B cell (primary cell): ENCODE data around the gene RCBTB1. TPM values are rescaled to one million over a fixed set of nuclear protein-coding genes. Genes with fewer than 3 reads are reported as not detected.

Experiments used
- ATAC-seq: fragments of 200-7000 bp; cut with Tn5 transposase; one replicate; pipeline ENCODE4 v1.10.0; 2021; ENCODE audit warnings: low read depth, mild to moderate bottlenecking, moderate number of reproducible peaks, moderate library complexity
- CTCF ChIA-PET: fragments of 350-600 bp; sonication (Branson Sonifier 250); formaldehyde crosslinking; loops from one replicate; lab custom pipeline; 2021; ENCODE audit warnings: antibody characterized with exemption, inconsistent platforms; lab: Charles Lee
- POLR2A ChIA-PET: fragments of 350-600 bp; sonication (Branson Sonifier 250); formaldehyde crosslinking; loops from one replicate; lab custom pipeline; 2021; ENCODE audit warnings: antibody characterized with exemption; lab: Charles Lee
- DNase-seq: peaks from one replicate; pipeline ENCODE4 v3.0.0; 2013
- H2AFZ ChIP-seq: 2 replicates; pipeline ENCODE4 v1.6.1; 2012; ENCODE audit warnings: mild to moderate bottlenecking, low read depth, low read length; ENCODE audit not compliant: insufficient read depth, poor library complexity, severe bottlenecking
- H3K27ac ChIP-seq, 2 donors: 1 replicate in 1 of 2; 2 replicates in 1 of 2; pipeline ENCODE4 v1.5.1; 2012 to 2013; ENCODE audit warnings: low read length in 2 of 2, mild to moderate bottlenecking in 2 of 2, moderate library complexity in 1 of 2
- H3K27me3 ChIP-seq, 4 experiments: fragments of 200-600 bp in 1 of 4; sonication (generic) in 1 of 4; replicated peaks in 1 of 4; 1 replicate in 2 of 4; 2 replicates in 2 of 4; pipeline versions ENCODE4 v1.6.1 to v1.7.0; 2013 to 2016; ENCODE audit warnings: low read length in 3 of 4, mild to moderate bottlenecking in 2 of 4, mixed read lengths in 1 of 4, moderate library complexity in 1 of 4; ENCODE audit not compliant: insufficient read depth in 4 of 4, control insufficient read depth in 3 of 4; ENCODE audit errors: control extremely low read depth in 1 of 4
- H3K36me3 ChIP-seq, 2 experiments: replicated peaks in 1 of 2; 1 replicate in 1 of 2; 2 replicates in 1 of 2; pipeline versions ENCODE4 v1.6.1 to v1.7.1; 2013; ENCODE audit warnings: low read length in 1 of 2; ENCODE audit not compliant: insufficient read depth in 2 of 2, control insufficient read depth in 1 of 2; ENCODE audit errors: control extremely low read depth in 1 of 2, extremely low read depth in 1 of 2
- H3K4me1 ChIP-seq, 2 donors: fragments of 200-600 bp in 1 of 2; sonication (generic) in 1 of 2; 1 replicate in 1 of 2; 2 replicates in 1 of 2; pipeline versions ENCODE4 v1.5.1 to v1.6.1; 2013 to 2017; ENCODE audit warnings: low read length in 2 of 2; ENCODE audit not compliant: control insufficient read depth in 2 of 2, insufficient read depth in 2 of 2
- H3K4me2 ChIP-seq: replicated peaks from 2 replicates; pipeline ENCODE3; 2012; ENCODE audit warnings: mild to moderate bottlenecking, low read depth, low read length; ENCODE audit not compliant: poor library complexity, severe bottlenecking
- H3K4me3 ChIP-seq, 5 experiments: fragments of 200-600 bp in 1 of 5; sonication (generic) in 1 of 5; 1 replicate in 3 of 5; 2 replicates in 2 of 5; pipeline versions ENCODE4 v1.5.1 to v1.7.0; 2011 to 2016; ENCODE audit warnings: low read length in 4 of 5, mild to moderate bottlenecking in 4 of 5, low read depth in 2 of 5, control low read depth in 1 of 5, moderate library complexity in 1 of 5; ENCODE audit not compliant: insufficient read depth in 1 of 5; ENCODE audit errors: control extremely low read depth in 1 of 5, extremely low read depth in 1 of 5
- H3K79me2 ChIP-seq: fragments of 200-600 bp; sonication (generic); one replicate; pipeline ENCODE4 v1.6.0; 2016; ENCODE audit warnings: low read length; ENCODE audit not compliant: control insufficient read depth, insufficient read depth
- H3K9ac ChIP-seq: fragments of 200-600 bp; sonication (generic); 2 replicates; pipeline ENCODE4 v1.6.1; 2017; ENCODE audit warnings: mild to moderate bottlenecking, low read length, moderate library complexity
- H3K9me3 ChIP-seq, 3 donors: one replicate each; pipeline versions ENCODE4 v1.6.1 to v1.7.1; 2013; ENCODE audit warnings: low read length in 2 of 3; ENCODE audit not compliant: control insufficient read depth in 2 of 3, insufficient read depth in 1 of 3; ENCODE audit errors: control extremely low read depth in 1 of 3
- H4K20me1 ChIP-seq: 2 replicates; pipeline ENCODE4 v1.6.0; 2012; ENCODE audit warnings: mild to moderate bottlenecking, low read length; ENCODE audit not compliant: insufficient read depth, control insufficient read depth, poor library complexity, severe bottlenecking
- H3K27ac Mint-ChIP-seq: one replicate; pipeline ENCODE4 v1.8.0; 2021; ENCODE audit warnings: mixed read lengths
- H3K27me3 Mint-ChIP-seq: one replicate; pipeline ENCODE4 v1.8.0; 2021; ENCODE audit warnings: mixed read lengths
- H3K4me1 Mint-ChIP-seq: one replicate; pipeline ENCODE4 v1.8.0; 2021; ENCODE audit warnings: mixed read lengths
- H3K4me3 Mint-ChIP-seq: one replicate; pipeline ENCODE4 v1.8.0; 2021; ENCODE audit warnings: mixed read lengths
- H3K9me3 Mint-ChIP-seq: one replicate; pipeline ENCODE4 v1.8.0; 2022; ENCODE audit warnings: mixed read lengths; ENCODE audit not compliant: insufficient read depth
- CTCF ChIP-seq: fragments of 200-600 bp; IDR thresholded peaks from one replicate; pipeline ENCODE4 v1.8.0; 2022; ENCODE audit warnings: antibody characterized with exemption, mild to moderate bottlenecking
- EZH2 ChIP-seq: IDR thresholded peaks from 2 replicates; pipeline ENCODE4 v1.6.1; 2012; ENCODE audit warnings: borderline replicate concordance, low read depth, mild to moderate bottlenecking, moderate library complexity, low read length; ENCODE audit not compliant: insufficient read depth, poor library complexity, severe bottlenecking
- WGBS: methylation state at CpG from one replicate; pipeline ENCODE4 v1.1.5; 2013; ENCODE audit warnings: missing lambda C conversion rate; ENCODE audit not compliant: insufficient coverage; 5-methylcytosine and 5-hydroxymethylcytosine counted together
- intact Hi-C: fragments of 100-400 bp; cut with micrococcal nuclease; formaldehyde crosslinking; loops from one replicate; pipeline ENCODE4 v1.10.0; 2022
- polyA plus RNA-seq: library from polyadenylated mRNA; depleted of rRNA; stranded (reverse); fragments of >200 nt; gene quantifications from 2 replicates; pipeline ENCODE4 v1.2.3, GENCODE V29; 2012
- total RNA-seq, 2 donors: library from RNA; stranded (reverse); fragments of 120-200 nt in 1 of 2; gene quantifications; 1 replicate in 1 of 2; 2 replicates in 1 of 2; pipeline versions ENCODE4 v1.2.3 to v1.2.4, GENCODE V29; 2013 to 2022

RCBTB1 gene
- total and polyA plus RNA-seq, 2 donors (not counting 1 experiment from before 2014, with no cell fraction given) = 10.7 to 35.2 TPM

DNA sequence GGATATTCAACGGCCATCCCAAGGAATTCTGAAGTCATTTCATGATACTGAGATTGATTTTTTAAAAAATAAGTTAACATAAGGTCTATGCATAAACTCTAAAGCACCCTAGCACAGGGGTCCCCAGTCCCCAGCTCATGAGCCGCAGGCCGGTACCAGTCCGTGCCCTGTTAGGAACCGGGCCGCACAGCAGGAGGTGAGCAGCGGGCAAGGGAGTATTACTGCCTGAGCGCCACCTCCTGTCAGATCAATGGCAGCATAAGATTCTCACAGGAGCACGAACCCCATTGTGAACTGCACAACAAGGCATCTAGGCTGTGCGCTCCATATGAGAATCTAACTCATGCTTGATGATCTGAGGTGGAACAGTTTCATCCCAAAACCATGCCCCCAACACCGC lies 31.0 kb downstream of the RCBTB1 start:
- no peak overlapping the region for H3K27ac ChIP-seq
- H4K20me1 ChIP-seq = no peaks in the 10 kb centered on the region
- no peaks in the 10 kb centered on the region for H3K9me3 ChIP-seq
- DNase-seq (no peak), ATAC-seq (no peak)
- H3K79me2 ChIP-seq = peaks cover 4% of the 10 kb centered on the region
- 95% methylated on average over 7 of the region's 11 CpGs for WGBS
- Mint-ChIP-seq H3K27me3 (no peaks in the 10 kb centered on the region), H3K4me3 (no peak overlapping the region), H3K27ac (no peak overlapping the region), H3K9me3 (no peaks in the 10 kb centered on the region), H3K4me1 (peaks cover 4% of the 10 kb centered on the region)
- H3K27me3 ChIP-seq = no peaks in the 10 kb centered on the region
- TF ChIP-seq CTCF (no peak), EZH2 (no peak)
- H3K4me1 ChIP-seq = peaks cover 0 to 4% of the 10 kb centered on the region in 2 donors
- no peak overlapping the region for H3K4me3 ChIP-seq
- no peak overlapping the region for H3K4me2 ChIP-seq
- peaks cover 5 to 52% of the 10 kb centered on the region in 2 experiments for H3K36me3 ChIP-seq
- intact Hi-C loops = no loop called here
- no peak overlapping the region for H2AFZ ChIP-seq
- ChIA-PET CTCF (interaction anchor here (1.0 kb wide), 1 partner anchor 259 kb away, joined by 3 read pairs; no protein-coding TSS in a partner anchor), POLR2A (no interaction called here)
- no peak overlapping the region for H3K9ac ChIP-seq

- Histone ChIP-seq H2AFZ (no peak overlapping the region), H3K9me3 (no peaks in the 10 kb centered on the region), H3K4me2 (no peak overlapping the region), H3K27me3 (no peaks in the 10 kb centered on the region), H3K9ac (no peak overlapping the region), H3K36me3 (peaks cover 5 to 52% of the 10 kb centered on the region in 2 experiments), H3K4me1 (peaks cover 0 to 4% of the 10 kb centered on the region in 2 donors), H4K20me1 (no peaks in the 10 kb centered on the region), H3K4me3 (no peak overlapping the region), H3K27ac (no peak overlapping the region), H3K79me2 (peaks cover 4% of the 10 kb centered on the region)
- no CpG with 5 or more reads among the region's 2 CpGs for WGBS
- TF ChIP-seq EZH2 = no peak
- no peak for TF ChIP-seq CTCF
- Mint-ChIP-seq H3K27me3 (no peaks in the 10 kb centered on the region), H3K4me3 (no peak overlapping the region), H3K27ac (no peak overlapping the region), H3K4me1 (peaks cover 4% of the 10 kb centered on the region), H3K9me3 (no peaks in the 10 kb centered on the region)
- ATAC-seq (no peak), DNase-seq (no peak)
- intact Hi-C loops = no loop called here
- ChIA-PET CTCF (interaction anchor here (1.1 to 1.6 kb wide), 2 partner anchors 79 to 314 kb away, joined by 3 to 4 read pairs; no protein-coding TSS in a partner anchor), POLR2A (no interaction called here)
These were observed 31.5 kb downstream of the RCBTB1 start for GRCh38 chr13:49553888-49554287.
